GM12864 (cell line): ENCODE results near the gene DUSP6.
"Not testable (repeated sequence)": the region's sequence is repeated elsewhere in the genome, so short reads cannot be mapped to it uniquely, and the experiment has no call there.

Experiments used
- DNase-seq: peaks from one replicate; pipeline ENCODE4 v3.0.0-alpha.2; 2011; ENCODE audit warnings: low read depth
- H3K4me3 ChIP-seq: 2 replicates; pipeline ENCODE4 v1.5.1; 2011; ENCODE audit warnings: mild to moderate bottlenecking, low read depth, low read length, control low read depth
- CTCF ChIP-seq: IDR thresholded peaks from 2 replicates; pipeline ENCODE4 v1.5.1; 2011; ENCODE audit warnings: low read depth, mild to moderate bottlenecking, moderate library complexity, low read length, control low read depth, inconsistent platforms; ENCODE audit errors: missing control alignments

DUSP6 gene

GRCh38 chr12:89343127-89343526 is 9.2 kb downstream of the DUSP6 start:
- no peak for TF ChIP-seq CTCF
- DNase-seq: no peak

GRCh38 chr12:89340861-89341260 is 11.4 kb downstream of the DUSP6 start:
- TF ChIP-seq CTCF: no peak
- DNase-seq: no peak

More at GRCh38 chr12:89343127-89343526, 9.2 kb downstream of the DUSP6 start:
- H3K4me3 ChIP-seq: no peak overlapping the region

GRCh38 chr12:89339526-89339925 is 12.8 kb downstream of the DUSP6 start:
- no peak for DNase-seq
- no peak for TF ChIP-seq CTCF
- H3K4me3 ChIP-seq: no peak overlapping the region

More at GRCh38 chr12:89340861-89341260, 11.4 kb downstream of the DUSP6 start:
- no peak overlapping the region for H3K4me3 ChIP-seq

- H3K4me3 ChIP-seq, DNase-seq: not testable (repeated sequence)
Observed at GRCh38 chr12:89337136-89337535, 15.2 kb downstream of the DUSP6 start.

- DNase-seq: no peak
- no peak overlapping the region for H3K4me3 ChIP-seq
- TF ChIP-seq CTCF: no peak
Observed at GRCh38 chr12:89335452-89336244, 16.7 kb downstream of the DUSP6 start.

- no peak overlapping the region for H3K4me3 ChIP-seq
- DNase-seq: no peak
- no peak for TF ChIP-seq CTCF
Observed at GRCh38 chr12:89334548-89335169, 17.6 kb downstream of the DUSP6 start.

GRCh38 chr12:89333564-89334252 is 18.6 kb downstream of the DUSP6 start:
- H3K4me3 ChIP-seq: no peak overlapping the region
- no peak for TF ChIP-seq CTCF
- DNase-seq: no peak
